ENCODE data around the gene ZNF688. TPM values are rescaled to one million over a fixed set of nuclear protein-coding genes. Genes with fewer than 3 reads are reported as not detected.

ZNF688 gene
- total and polyA plus RNA-seq, 2 of the 8 experiments (the other 6 are each of a cell fraction or from before 2014, with no cell fraction given), result 2.7 to 3.5 TPM

- ChIA-PET CTCF (ENCODE audit: partially characterized antibody) (interaction anchor here (0.6 to 1.5 kb wide), 5 partner anchors 36 to 97 kb away, joined by 3 to 4 read pairs (median 3); partner anchors contain the start of gene DCTPP1), POLR2A (ENCODE audit: partially characterized antibody) (interaction anchor here (0.7 to 5.7 kb wide), 20 partner anchors 8 to 279 kb away, joined by 3 to 48 read pairs (median 3); partner anchors contain the start of genes CD2BP2, DCTPP1, ZNF689 and ZNF747)
- peaks cover 2% of the 10 kb centered on the region; the same call in 1 of the 2 replicates for H3K79me1 ChIP-seq (ENCODE audit: low read depth, low read length)
- TF ChIP-seq, protein P1, sequence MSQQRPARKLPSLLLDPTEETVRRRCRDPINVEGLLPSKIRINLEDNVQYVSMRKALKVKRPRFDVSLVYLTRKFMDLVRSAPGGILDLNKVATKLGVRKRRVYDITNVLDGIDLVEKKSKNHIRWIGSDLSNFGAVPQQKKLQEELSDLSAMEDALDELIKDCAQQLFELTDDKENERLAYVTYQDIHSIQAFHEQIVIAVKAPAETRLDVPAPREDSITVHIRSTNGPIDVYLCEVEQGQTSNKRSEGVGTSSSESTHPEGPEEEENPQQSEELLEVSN (IDR thresholded peaks at IDR 0.05), result no peak
- TF ChIP-seq EP300 (IDR thresholded peaks at IDR 0.05; ENCODE audit: borderline replicate concordance in 1 of 2, low read depth in 2 of 2, low read length in 2 of 2) (no peak), JUN (IDR thresholded peaks at IDR 0.05; ENCODE audit: low read depth, low read length) (no peak), NRF1 (IDR thresholded peaks at IDR 0.05; ENCODE audit: low read depth, low read length) (no peak), ATF3 (IDR thresholded peaks at IDR 0.05; ENCODE audit: insufficient read depth, low read depth, low read length) (no peak), TCF12 (IDR thresholded peaks at IDR 0.05; ENCODE audit: low read depth, low read length) (no peak), GABPA (IDR thresholded peaks at IDR 0.05; ENCODE audit: borderline replicate concordance, insufficient read depth, low read length) (peak; percentile 87), JUND (IDR thresholded peaks at IDR 0.05; ENCODE audit: low read length) (no peak), MAX (IDR thresholded peaks at IDR 0.05) (peak; percentile 53)
These were observed 44.5 kb downstream of the ZNF688 start for GRCh38 chr16:30526823-30527634.

More at GRCh38 chr16:30526823-30527634, 44.5 kb downstream of the ZNF688 start:
- Histone ChIP-seq H2BK120ac (replicated peaks; ENCODE audit: low read depth, low read length) (peak overlapping the region; percentile 54), H3K27me3 (replicated peaks in 1 of 4; ENCODE audit: control insufficient read depth in 3 of 4, extremely low read depth in 1 of 4, insufficient read depth in 3 of 4, low read length in 3 of 4) (no peaks in the 10 kb centered on the region), H3K79me2 (ENCODE audit: control insufficient read depth in 1 of 2, insufficient read depth in 2 of 2, low read length in 2 of 2) (no peaks in the 10 kb centered on the region), H3K23ac (ENCODE audit: insufficient read length) (no peak overlapping the region), H4K91ac (replicated peaks; ENCODE audit: insufficient read length, low read length) (peak overlapping the region; percentile 96), H2AK5ac (ENCODE audit: low read depth, low read length) (peak overlapping the region; percentile 96; the same call in 1 of the 2 replicates), H3K56ac (replicated peaks; ENCODE audit: insufficient read length, low read depth, low read length) (peak overlapping the region; percentile 96), H3K14ac (ENCODE audit: insufficient read length) (no peak overlapping the region), H2BK5ac (ENCODE audit: low read depth, low read length) (peak overlapping the region; percentile 97), H3K27ac (ENCODE audit: low read depth, low read length) (peak overlapping the region; percentile 93), H4K8ac (ENCODE audit: extremely low read depth, insufficient read depth, low read length) (peak overlapping the region; percentile 81; the same call in 1 of the 2 replicates), H3K4ac (replicated peaks; ENCODE audit: insufficient read length, low read depth, low read length) (no peak overlapping the region), H3K23me2 (ENCODE audit: low read depth, low read length) (peaks cover 2% of the 10 kb centered on the region; the same call in 1 of the 2 replicates), H3K9me3 (ENCODE audit: insufficient read depth in 2 of 2, low read depth in 1 of 2, low read length in 1 of 2) (no peaks in the 10 kb centered on the region), H2BK15ac (ENCODE audit: low read length) (no peak overlapping the region), H3K9ac (replicated peaks in 1 of 4; ENCODE audit: extremely low read depth in 1 of 4, low read depth in 3 of 4, low read length in 3 of 4) (peak overlapping the region; percentile 26 to 85 (median 74); a peak in 6 of 7 replicates), H3K36me3 (ENCODE audit: control insufficient read depth in 2 of 4, insufficient read depth in 4 of 4, low read length in 3 of 4) (peaks cover 0 to 11% (median 2%) of the 10 kb centered on the region in 4 experiments; a peak in 1 of 8 replicates), H4K20me1 (replicated peaks in 1 of 2; ENCODE audit: control insufficient read depth in 1 of 2, insufficient read depth in 2 of 2, low read length in 2 of 2) (peaks cover 0 to 7% of the 10 kb centered on the region in 2 experiments), H3K4me3 (ENCODE audit: extremely low read depth in 1 of 4, insufficient read depth in 2 of 4, low read depth in 3 of 4, low read length in 4 of 4) (peak overlapping the region; percentile 71 to 99 (median 94)), H2BK12ac (ENCODE audit: low read depth, low read length) (peak overlapping the region; percentile 92; the same call in 1 of the 2 replicates), H3K4me1 (replicated peaks in 1 of 4; ENCODE audit: control insufficient read depth in 3 of 4, insufficient read depth in 4 of 4, low read length in 3 of 4) (peaks cover 3 to 6% (median 6%) of the 10 kb centered on the region in 4 experiments; a peak in 6 of 7 replicates), H3K4me2 (ENCODE audit: insufficient read depth in 1 of 2, low read depth in 2 of 2, low read length in 2 of 2) (peak overlapping the region; percentile 71 to 81), H3K18ac (ENCODE audit: extremely low read depth, low read length) (peak overlapping the region; percentile 99), H4K5ac (ENCODE audit: insufficient read length, low read depth, low read length) (peak overlapping the region; percentile 92), H2BK20ac (ENCODE audit: low read length) (no peak overlapping the region), H2AFZ (ENCODE audit: low read length) (peak overlapping the region; percentile 56; the same call in 1 of the 2 replicates)
- no peak for FAIRE-seq
- 1% methylated on average over 47 of the region's 79 CpGs; no CpG with 5 or more reads in 1 of the 2 experiments for WGBS, 2 experiments (ENCODE audit: extremely low coverage in 1 of 2, insufficient coverage in 1 of 2, insufficient read length in 1 of 2, insufficient replicate concordance in 2 of 2, low coverage in 1 of 2, low lambda C conversion rate in 2 of 2, missing lambda C conversion rate in 1 of 2)
- DNase-seq (ENCODE audit: low read depth in 1 of 2, low spot score in 2 of 2), result peak; percentile 91 to 97

All from H1 (cell line).